Measurements from ENCODE around the gene EMSY.

DNA sequence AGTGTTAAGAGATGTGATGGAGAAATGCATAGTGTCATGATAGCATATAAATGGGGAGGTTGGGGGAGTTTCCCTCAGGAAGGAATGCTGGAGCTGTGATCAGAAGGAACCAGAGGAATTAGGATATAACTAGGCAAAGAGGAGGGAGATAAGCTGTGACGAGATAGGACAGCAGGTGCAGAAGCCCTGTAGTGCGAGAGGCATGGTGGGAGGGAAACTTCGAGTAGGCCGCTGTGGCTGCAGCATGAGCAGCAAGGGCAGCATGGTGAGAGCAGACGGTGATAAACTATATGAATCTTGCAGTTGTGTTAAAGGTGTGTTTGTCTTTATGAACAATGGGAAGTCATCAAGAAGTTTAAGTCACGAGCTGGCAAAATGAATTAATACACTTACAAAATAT is 109.9 kb downstream of the EMSY start:
- TF ChIP-seq GABPA (IDR thresholded peaks at IDR 0.05; ENCODE audit: low read depth) (no peak), POLR2AphosphoS5 (IDR thresholded peaks at IDR 0.05; ENCODE audit: low read depth) (no peak)

Measured in HL-60 (cell line).